GM04504 (cell line): ENCODE data around the gene NEURL1.
"Not testable (repeated sequence)": the region's sequence is repeated elsewhere in the genome, so short reads cannot be mapped to it uniquely, and the experiment has no call there.

ENCODE experiments used
- DNase-seq: peaks from one replicate; pipeline ENCODE4 v3.0.0-alpha.2; 2012; ENCODE audit warnings: low read depth

Gene NEURL1

GRCh38 chr10:103622935-103623574 lies 129.6 kb downstream of the NEURL1 start:
- DNase-seq: no peak

DNA sequence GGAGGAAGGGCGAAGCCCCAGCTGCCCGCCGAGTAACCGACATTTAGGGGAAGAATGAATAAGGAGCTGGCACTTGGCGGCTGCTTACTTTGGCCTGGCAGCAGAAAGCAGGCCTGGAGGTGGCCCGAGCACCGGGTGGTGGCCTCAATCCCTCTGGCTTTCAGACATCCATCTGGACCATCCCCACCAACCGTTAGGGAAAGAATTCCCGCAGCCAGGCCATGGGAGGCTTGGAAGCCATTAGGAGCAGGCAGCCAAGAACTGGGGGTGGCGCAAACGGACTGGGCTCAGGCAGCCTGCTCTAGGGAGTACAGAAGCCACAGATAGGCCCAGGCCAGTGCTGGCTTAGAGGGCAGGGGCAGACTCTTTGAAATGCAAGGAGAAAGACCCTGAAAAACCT lies 132.7 kb downstream of the NEURL1 start:
- no peak for DNase-seq

- DNase-seq: no peak
Measured at GRCh38 chr10:103627111-103627892, 133.8 kb downstream of the NEURL1 start.

DNA sequence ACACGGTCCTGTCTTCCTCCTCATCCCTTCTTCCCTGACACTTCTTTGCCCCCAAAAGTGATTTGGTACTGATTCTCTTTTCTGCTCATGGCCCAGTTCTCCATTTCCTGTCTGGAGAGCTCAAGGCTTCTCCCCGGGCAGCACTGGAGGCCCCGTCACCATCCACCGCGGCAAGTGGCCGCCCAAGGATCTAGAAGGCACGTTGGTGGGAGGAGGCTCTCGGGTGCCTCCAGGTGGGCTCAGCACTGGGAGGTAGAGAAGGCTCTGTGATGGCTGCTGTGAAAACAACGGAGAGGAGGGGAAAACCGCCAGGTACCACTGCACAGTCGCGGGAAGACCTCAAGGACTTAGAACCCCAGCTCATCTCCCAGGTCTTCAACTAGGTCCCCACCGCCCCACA lies 134.4 kb downstream of the NEURL1 start:
- DNase-seq: no peak

DNA sequence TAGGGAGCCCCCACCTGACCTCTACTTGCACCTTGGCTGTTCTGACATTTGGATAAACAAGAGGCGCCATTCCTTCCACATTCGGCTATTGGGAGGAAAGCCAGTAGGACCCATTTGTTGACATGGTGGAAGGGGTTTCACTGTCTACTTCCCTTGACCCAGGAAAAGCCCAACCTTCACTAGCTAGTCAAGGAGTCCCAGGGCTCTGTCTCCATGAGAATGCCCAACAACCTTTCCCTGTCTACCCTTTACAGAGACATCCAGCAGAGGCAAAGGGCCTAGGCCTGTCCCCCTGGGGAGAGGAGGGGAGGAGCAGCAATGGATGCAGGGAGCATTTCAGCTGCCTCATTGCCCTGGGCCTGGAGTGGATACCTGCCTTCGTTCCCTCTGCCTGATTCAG lies 136.1 kb downstream of the NEURL1 start:
- no peak for DNase-seq

GRCh38 chr10:103630156-103630555 lies 136.7 kb downstream of the NEURL1 start:
- no peak for DNase-seq

- no peak for DNase-seq
Measured at GRCh38 chr10:103632247-103632642, 138.7 kb downstream of the NEURL1 start.

GRCh38 chr10:103632871-103633270 lies 139.4 kb downstream of the NEURL1 start:
- not testable (repeated sequence) for DNase-seq

GRCh38 chr10:103633846-103634245 lies 140.3 kb downstream of the NEURL1 start:
- DNase-seq: no peak

GRCh38 chr10:103635580-103635979 lies 142.1 kb downstream of the NEURL1 start:
- DNase-seq: no peak

DNA sequence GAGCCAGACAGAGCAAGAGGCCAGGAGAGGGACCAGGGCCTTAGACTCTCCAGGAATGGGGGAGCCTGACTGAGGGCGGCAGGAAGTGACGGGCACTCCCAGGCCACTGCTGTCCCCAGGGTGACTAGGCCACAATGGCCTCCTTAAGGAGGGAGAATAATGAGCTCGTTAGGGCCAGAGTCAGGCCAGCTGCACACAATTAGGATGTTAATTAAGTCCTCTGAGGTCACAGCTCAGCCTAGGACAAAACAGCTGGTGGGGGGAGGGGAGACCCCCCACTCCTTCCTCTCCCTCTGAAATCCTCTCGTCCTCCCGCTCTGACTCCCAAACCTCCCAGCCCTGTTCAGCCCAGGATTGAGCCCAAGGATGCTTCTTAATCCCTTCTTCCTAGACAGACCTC lies 143.0 kb downstream of the NEURL1 start:
- no peak for DNase-seq

DNA sequence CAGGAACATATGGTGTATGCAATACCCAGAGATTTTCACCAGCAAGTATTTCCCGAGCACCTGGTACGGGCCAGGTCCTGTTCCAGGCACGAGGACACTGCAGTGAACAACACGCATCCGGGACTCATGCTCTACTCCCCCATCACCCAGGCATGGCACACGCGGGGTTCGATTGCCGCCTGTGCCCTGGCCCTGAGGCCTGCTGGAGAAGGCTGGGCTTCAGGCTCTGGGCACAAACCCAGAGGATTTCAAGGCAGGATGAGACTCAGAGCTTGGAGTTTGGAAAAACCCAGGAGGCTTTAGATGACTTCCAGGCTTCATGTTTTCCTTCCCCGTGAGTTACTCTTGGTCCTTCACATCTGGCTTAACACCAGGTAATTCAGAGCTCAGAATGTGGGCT lies 143.5 kb downstream of the NEURL1 start:
- no peak for DNase-seq

DNA sequence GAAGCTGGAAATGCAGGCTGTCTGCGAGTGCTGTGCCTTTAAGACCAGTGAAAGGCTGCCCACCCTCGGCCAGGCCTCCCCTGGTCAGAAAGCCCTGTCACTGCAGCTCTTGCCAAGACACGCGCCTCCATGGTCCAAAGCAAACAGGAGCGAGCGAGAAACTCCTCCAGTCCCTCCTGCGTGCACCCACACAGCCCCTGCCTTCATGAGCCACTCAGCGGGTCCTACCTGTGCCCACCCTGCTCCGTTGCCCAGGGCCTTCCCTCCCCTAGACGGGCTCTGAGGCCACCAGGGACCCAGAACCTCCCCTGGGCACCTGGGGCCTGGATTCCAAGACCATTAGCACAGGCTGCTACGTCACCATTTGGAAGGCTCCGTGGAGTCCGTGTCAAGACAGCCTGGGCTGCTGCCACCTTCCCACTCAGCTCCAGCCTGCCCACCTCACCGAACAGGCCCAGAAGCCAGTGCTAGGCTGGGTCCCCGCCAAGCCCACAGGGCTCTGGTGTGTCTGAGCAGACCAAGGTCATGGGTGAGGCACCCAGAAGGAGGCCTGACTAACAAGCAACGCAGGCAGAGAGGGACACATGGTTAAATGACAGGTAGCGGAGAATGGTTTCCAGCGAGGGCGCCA lies 144.5 kb downstream of the NEURL1 start:
- no peak for DNase-seq

DNA sequence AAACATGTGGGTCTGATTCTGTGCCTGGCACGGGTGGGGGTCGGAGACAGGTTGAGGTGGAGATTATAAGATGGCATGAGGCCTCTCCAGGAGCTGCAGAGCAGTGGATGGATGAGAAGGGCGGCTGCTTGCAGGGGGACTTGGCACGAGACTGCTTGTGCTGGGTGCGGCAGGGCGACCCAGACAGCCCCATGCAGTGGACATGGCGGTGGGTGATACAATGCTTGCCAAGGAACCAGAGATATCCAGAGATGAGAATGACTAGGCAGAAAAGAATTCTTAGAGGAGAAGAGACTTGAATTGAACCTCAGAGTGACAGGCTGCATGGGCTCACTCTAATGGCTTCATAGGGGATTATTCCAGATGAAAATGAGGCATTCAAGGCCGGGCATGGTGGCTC lies 145.4 kb downstream of the NEURL1 start:
- DNase-seq: no peak

- no peak for DNase-seq
Measured at GRCh38 chr10:103640436-103641181, 147.1 kb downstream of the NEURL1 start.

GRCh38 chr10:103641326-103641725 lies 147.8 kb downstream of the NEURL1 start:
- no peak for DNase-seq
